GM12878 (cell line): ENCODE results near the gene KIAA1217. TPM values are rescaled to one million over a fixed set of nuclear protein-coding genes. Genes with fewer than 3 reads are reported as not detected.

Source experiments
- ATAC-seq: fragments of 200-7000 bp; cut with Tn5 transposase; 3 replicates; pipeline ENCODE4 v1.9.1; 2020; ENCODE audit warnings: mild to moderate bottlenecking, moderate library complexity
- BruUV-seq: library from RNA; stranded (reverse); fragments of 400-500 nt; replicated peaks from 2 replicates; lab custom pipeline; 2021; lab: Mats Ljungman, UMichigan
- CTCF ChIA-PET: fragments of 300-600 bp; sonication (Branson Sonifier 250); formaldehyde crosslinking; extraction: SDS; loops from one replicate; lab custom pipeline; 2021; ENCODE audit warnings: inconsistent platforms; lab: Yijun Ruan, JAX
- POLR2A ChIA-PET: fragments of 350-600 bp; formaldehyde crosslinking; extraction: SDS; loops from one replicate; lab custom pipeline; 2021; ENCODE audit warnings: inconsistent platforms; lab: Charles Lee
- RAD21 ChIA-PET: fragments of 300-600 bp; sonication (Branson Sonifier 250); formaldehyde crosslinking; loops from one replicate; lab custom pipeline; 2023; ENCODE audit warnings: antibody characterized with exemption; ENCODE audit not compliant: unreplicated experiment; lab: Charles Lee
- SMC1A ChIA-PET: fragments of 300-600 bp; sonication (Branson Sonifier 250); formaldehyde crosslinking; loops from one replicate; lab custom pipeline; 2023; ENCODE audit not compliant: unreplicated experiment, uncharacterized antibody; lab: Charles Lee
- DNase-seq: peaks from one replicate; pipeline ENCODE4 v3.0.0-alpha.2; 2011; ENCODE audit warnings: low read depth, low spot score
- FAIRE-seq: peaks from 3 replicates; lab custom pipeline; 2011; peaks lifted over from hg19 to GRCh38; lab: Jason Lieb, UNC
- H2AFZ ChIP-seq: 2 replicates; pipeline ENCODE4 v1.6.0; 2011; ENCODE audit warnings: low read depth, low read length, control low read depth; ENCODE audit not compliant: control insufficient read depth
- H3K27ac ChIP-seq: 2 replicates; pipeline ENCODE4 v1.5.1; 2011; ENCODE audit warnings: control low read depth; ENCODE audit not compliant: control insufficient read depth, insufficient read depth
- H3K27me3 ChIP-seq, 2 experiments: replicated peaks in 1 of 2; 2 replicates each; pipeline versions ENCODE4 v1.6.0 to v1.6.1; 2011; ENCODE audit warnings: low read length in 1 of 2; ENCODE audit not compliant: control insufficient read depth in 2 of 2, insufficient read depth in 2 of 2
- H3K36me3 ChIP-seq, 2 experiments: 2 replicates each; pipeline ENCODE4 v1.5.1; 2011; ENCODE audit warnings: low read length in 1 of 2; ENCODE audit not compliant: control insufficient read depth in 2 of 2, insufficient read depth in 2 of 2
- H3K4me1 ChIP-seq: 2 replicates; pipeline ENCODE4 v1.6.1; 2011; ENCODE audit warnings: mild to moderate bottlenecking, low read length, moderate library complexity, mixed read lengths; ENCODE audit not compliant: control insufficient read depth, insufficient read depth
- H3K4me2 ChIP-seq: 2 replicates; pipeline ENCODE4 v1.6.0; 2011; ENCODE audit warnings: control low read depth; ENCODE audit not compliant: control insufficient read depth, insufficient read depth
- H3K4me3 ChIP-seq: fragments of 200-600 bp; sonication (generic); 2 replicates; pipeline ENCODE4 v1.5.1; 2016
- H3K79me2 ChIP-seq: 2 replicates; pipeline ENCODE4 v1.6.0; 2011; ENCODE audit warnings: low read length; ENCODE audit not compliant: control insufficient read depth, insufficient read depth
- H3K9ac ChIP-seq: 2 replicates; pipeline ENCODE4 v1.8.0; 2011; ENCODE audit warnings: low read length, control low read depth, mixed read lengths; ENCODE audit not compliant: control insufficient read depth, insufficient read depth
- H3K9me3 ChIP-seq: replicated peaks from 3 replicates; pipeline ENCODE4 v1.5.1; 2011; ENCODE audit warnings: mild to moderate bottlenecking, low read length; ENCODE audit not compliant: control insufficient read depth, insufficient read depth
- H4K20me1 ChIP-seq: 2 replicates; pipeline ENCODE4 v1.6.0; 2011; ENCODE audit not compliant: control insufficient read depth, insufficient read depth
- BCL11A ChIP-seq: IDR thresholded peaks from 2 replicates; pipeline ENCODE4 v1.6.1; 2011; ENCODE audit warnings: low read depth, low read length
- BMI1 ChIP-seq: fragments of 450-650 bp; IDR thresholded peaks from 2 replicates; pipeline ENCODE4 v1.6.1; 2016; ENCODE audit warnings: mild to moderate bottlenecking, moderate library complexity, borderline replicate concordance
- CEBPB ChIP-seq, 2 experiments: fragments of 150-350 bp in 1 of 2; IDR thresholded peaks; 2 replicates each; pipeline ENCODE4 v1.6.1; 2012 to 2014; ENCODE audit warnings: low read depth in 2 of 2, low read length in 2 of 2, borderline replicate concordance in 1 of 2, inconsistent platforms in 1 of 2
- CREM ChIP-seq: IDR thresholded peaks from 2 replicates; pipeline ENCODE4 v1.6.1; 2014; ENCODE audit warnings: antibody characterized with exemption, low read depth
- E2F8 ChIP-seq: fragments of 450-650 bp; IDR thresholded peaks from 2 replicates; pipeline ENCODE4 v1.6.1; 2018; ENCODE audit warnings: mild to moderate bottlenecking, low read depth, moderate library complexity; ENCODE audit not compliant: partially characterized antibody
- ESRRA ChIP-seq: IDR thresholded peaks from 2 replicates; pipeline ENCODE4 v1.6.1; 2012; ENCODE audit warnings: mild to moderate bottlenecking, low read length, improper control_type of control experiment
- IKZF1 ChIP-seq: fragments of 450-650 bp; conservative IDR thresholded peaks from 2 replicates; pipeline ENCODE4 v1.6.1; 2017; ENCODE audit warnings: antibody characterized with exemption, mild to moderate bottlenecking
- IKZF2 ChIP-seq, 2 experiments: fragments of 450-650 bp; IDR thresholded peaks; 2 replicates each; pipeline ENCODE4 v1.6.1; 2017; ENCODE audit warnings: mild to moderate bottlenecking in 2 of 2, moderate library complexity in 2 of 2
- KAT2A ChIP-seq: conservative IDR thresholded peaks from 2 replicates; pipeline ENCODE4 v1.6.1; 2011; ENCODE audit warnings: low read depth, low read length; ENCODE audit not compliant: control insufficient read depth
- RELB ChIP-seq: fragments of 450-650 bp; IDR thresholded peaks from 2 replicates; pipeline ENCODE4 v1.6.1; 2017; ENCODE audit warnings: low read depth, mild to moderate bottlenecking, moderate library complexity
- SPI1 ChIP-seq: IDR thresholded peaks from 2 replicates; pipeline ENCODE4 v1.6.1; 2011; ENCODE audit warnings: low read depth, mild to moderate bottlenecking, low read length, moderate library complexity, borderline replicate concordance; ENCODE audit not compliant: insufficient read depth
- WGBS: methylation state at CpG from one replicate; pipeline ENCODE4 v1.1.6; 2016; ENCODE audit warnings: low lambda C conversion rate; ENCODE audit not compliant: insufficient replicate concordance, insufficient coverage; ENCODE audit errors: missing lambda C conversion rate; 5-methylcytosine and 5-hydroxymethylcytosine counted together
- in situ Hi-C: fragments of 300-500 bp; cut with MboI; formaldehyde crosslinking; loops from 9 replicates; pipeline ENCODE4 v1.14.3; 2018; ENCODE audit warnings: mixed read lengths
- intact Hi-C: fragments of 100-400 bp; cut with micrococcal nuclease; formaldehyde crosslinking; loops from one replicate; pipeline ENCODE4 v1.14.2; 2022; ENCODE audit not compliant: unreplicated experiment
- polyA plus RNA-seq, 11 experiments: library from polyadenylated mRNA; depleted of rRNA in 4 of 11; unstranded in 6 of 11; stranded (reverse) in 5 of 11; fragments of >200 nt; fragmentation: Nextera tagmentation in 4 of 11; fragmentation: Illumina TruSeq in 1 of 11; extraction: Ambion mirVana in 4 of 11; extraction: Trizol in 1 of 11; gene quantifications; 1 replicate in 1 of 11; 2 replicates in 10 of 11; pipeline versions ENCODE4 v1.2.1 to v1.2.3, GENCODE V29; 2011 to 2016; ENCODE audit warnings: inconsistent platforms in 2 of 11, missing spikeins in 2 of 11, low read depth in 1 of 11
- total RNA-seq, 4 experiments: library from RNA; depleted of rRNA in 3 of 4; stranded (reverse); fragments of >200 nt in 3 of 4; fragmentation: Illumina TruSeq in 1 of 4; extraction: Trizol in 1 of 4; gene quantifications; 2 replicates each; pipeline versions ENCODE4 v1.2.1 to v1.2.3, GENCODE V29; 2013 to 2021

The KIAA1217 gene
- total and polyA plus RNA-seq, 10 of the 15 experiments (the other 5 are each of a cell fraction or from before 2014, with no cell fraction given) = 0.57 to 3.8 (median 2.1) TPM

GRCh38 chr10:24205821-24206220, 3.1 kb upstream of the KIAA1217 start (continued):
- no peak for TF ChIP-seq E2F8
- TF ChIP-seq BMI1 = no peak
- no peak for TF ChIP-seq KAT2A
- TF ChIP-seq CREM = 0 out of 2 replicates have a peak, but pooled peaks have one; percentile 21
- TF ChIP-seq BCL11A = peak; percentile 64; the same call in 1 of the 2 replicates

GRCh38 chr10:24206334-24206733, 2.6 kb upstream of the KIAA1217 start:
- ChIA-PET POLR2A (interaction anchor here (0.6 kb wide), 1 partner anchor 110 kb away, joined by 3 read pairs; no protein-coding TSS in a partner anchor), RAD21 (interaction anchor here (1.1 to 1.8 kb wide), 2 partner anchors 177 to 295 kb away, joined by 3 to 4 read pairs; no protein-coding TSS in a partner anchor)
- in situ Hi-C loops = no loop called here

More at GRCh38 chr10:24206334-24206733, 2.6 kb upstream of the KIAA1217 start:
- H3K27ac ChIP-seq = no peak overlapping the region
- BruUV-seq = no TSS peak
- H3K27me3 ChIP-seq = no peaks in the 10 kb centered on the region
- SMC1A ChIA-PET = interaction anchor here (0.6 to 1.3 kb wide), 3 partner anchors 9 to 154 kb away, joined by 3 to 5 read pairs (median 3); no protein-coding TSS in a partner anchor
- CTCF ChIA-PET = interaction anchor here (0.7 to 2.1 kb wide), 5 partner anchors 9 to 298 kb away, joined by 3 to 12 read pairs (median 3); no protein-coding TSS in a partner anchor
- H3K9ac ChIP-seq = no peak overlapping the region
- H3K4me2 ChIP-seq = no peak overlapping the region
- H4K20me1 ChIP-seq = no peaks in the 10 kb centered on the region
- no peaks in the 10 kb centered on the region; the same call in 1 of the 2 replicates for H3K79me2 ChIP-seq
- H2AFZ ChIP-seq = no peak overlapping the region
- FAIRE-seq (no peak), ATAC-seq (no peak), DNase-seq (no peak)
- no peak overlapping the region for H3K4me3 ChIP-seq
- intact Hi-C loops = no loop called here
- no peaks in the 10 kb centered on the region for H3K9me3 ChIP-seq
- H3K4me1 ChIP-seq = peaks cover 9% of the 10 kb centered on the region
- no peaks in the 10 kb centered on the region for H3K36me3 ChIP-seq
- 28% methylated on average over 2 of the region's 2 CpGs for WGBS
- TF ChIP-seq IKZF1 = peak; percentile 50; the same call in 1 of the 2 replicates
- TF ChIP-seq RELB = peak; percentile 65
- peak; percentile 80 for TF ChIP-seq SPI1
- no peak for TF ChIP-seq ESRRA
- TF ChIP-seq CEBPB (IDR thresholded peaks at IDR 0.05; ENCODE audit: borderline replicate concordance in 1 of 2, low read depth in 2 of 2, low read length in 2 of 2) = no peak
- no peak for TF ChIP-seq E2F8
- TF ChIP-seq IKZF2 (IDR thresholded peaks at IDR 0.05) = peak; percentile 44 to 56; a peak in 2 of 4 replicates
- TF ChIP-seq, all 136 proteins: peak for 4
